Measurements from ENCODE around the gene SLC25A42. TPM values are rescaled to one million over a fixed set of nuclear protein-coding genes. Genes with fewer than 3 reads are reported as not detected.

Gene SLC25A42
- total RNA-seq, 1 experiment from 2014 or later = 6.7 TPM

GRCh38 chr19:19054939-19055440 lies 8.8 kb upstream of the SLC25A42 start:
- peaks cover 58% of the 10 kb centered on the region for H3K36me3 ChIP-seq
- no peaks in the 10 kb centered on the region for H3K4me1 ChIP-seq (replicated peaks)
- no peaks in the 10 kb centered on the region for H3K9me3 ChIP-seq (replicated peaks)
- DNase-seq (ENCODE audit: low read depth in 1 of 2, low spot score in 2 of 2) = no peak
- H3K27ac ChIP-seq = no peak overlapping the region
- H3K4me3 ChIP-seq = no peak overlapping the region
- H3K27me3 ChIP-seq (replicated peaks) = no peaks in the 10 kb centered on the region

GRCh38 chr19:19055701-19056100 lies 8.1 kb upstream of the SLC25A42 start:
- no peak for DNase-seq (ENCODE audit: low read depth in 1 of 2, low spot score in 2 of 2)
- Histone ChIP-seq H3K9me3 (replicated peaks) (no peaks in the 10 kb centered on the region), H3K4me1 (replicated peaks) (no peaks in the 10 kb centered on the region), H3K4me3 (no peak overlapping the region), H3K27ac (no peak overlapping the region), H3K36me3 (peaks cover 58% of the 10 kb centered on the region), H3K27me3 (replicated peaks) (no peaks in the 10 kb centered on the region)

- Histone ChIP-seq H3K27me3 (replicated peaks) (no peaks in the 10 kb centered on the region), H3K36me3 (peaks cover 50% of the 10 kb centered on the region), H3K4me1 (replicated peaks) (no peaks in the 10 kb centered on the region), H3K4me3 (no peak overlapping the region), H3K9me3 (replicated peaks) (no peaks in the 10 kb centered on the region), H3K27ac (no peak overlapping the region)
- no peak for DNase-seq (ENCODE audit: low read depth in 1 of 2, low spot score in 2 of 2)
Measured at GRCh38 chr19:19056636-19057275, 7.0 kb upstream of the SLC25A42 start.

- H3K27me3 ChIP-seq (replicated peaks) = no peaks in the 10 kb centered on the region
- H3K36me3 ChIP-seq = peaks cover 44% of the 10 kb centered on the region
- no peak overlapping the region for H3K27ac ChIP-seq
- no peaks in the 10 kb centered on the region for H3K9me3 ChIP-seq (replicated peaks)
- no peak for DNase-seq (ENCODE audit: low read depth in 1 of 2, low spot score in 2 of 2)
- no peak overlapping the region for H3K4me3 ChIP-seq
- H3K4me1 ChIP-seq (replicated peaks) = no peaks in the 10 kb centered on the region
Measured at GRCh38 chr19:19057317-19057716, 6.5 kb upstream of the SLC25A42 start.

- DNase-seq (ENCODE audit: low read depth in 1 of 2, low spot score in 2 of 2) = no peak
- H3K4me1 ChIP-seq (replicated peaks) = no peaks in the 10 kb centered on the region; the same call in 1 of the 2 replicates
- H3K27ac ChIP-seq = no peak overlapping the region
- H3K9me3 ChIP-seq (replicated peaks) = no peaks in the 10 kb centered on the region
- no peaks in the 10 kb centered on the region for H3K27me3 ChIP-seq (replicated peaks)
- peaks cover 40% of the 10 kb centered on the region for H3K36me3 ChIP-seq
- H3K4me3 ChIP-seq = no peak overlapping the region
Measured at GRCh38 chr19:19057720-19058119, 6.1 kb upstream of the SLC25A42 start.

GRCh38 chr19:19059018-19059836 lies 4.6 kb upstream of the SLC25A42 start:
- H3K36me3 ChIP-seq = peaks cover 32% of the 10 kb centered on the region
- H3K27me3 ChIP-seq (replicated peaks) = no peaks in the 10 kb centered on the region
- DNase-seq (ENCODE audit: low read depth in 1 of 2, low spot score in 2 of 2) = no peak
- no peak overlapping the region for H3K27ac ChIP-seq
- H3K4me3 ChIP-seq = no peak overlapping the region
- H3K4me1 ChIP-seq (replicated peaks) = peaks cover 7% of the 10 kb centered on the region
- H3K9me3 ChIP-seq (replicated peaks) = no peaks in the 10 kb centered on the region

GRCh38 chr19:19059837-19060611 lies 3.8 kb upstream of the SLC25A42 start:
- H3K4me3 ChIP-seq = no peak overlapping the region
- H3K27me3 ChIP-seq (replicated peaks) = no peaks in the 10 kb centered on the region
- H3K4me1 ChIP-seq (replicated peaks) = peaks cover 15% of the 10 kb centered on the region
- no peaks in the 10 kb centered on the region for H3K9me3 ChIP-seq (replicated peaks)
- H3K27ac ChIP-seq = no peak overlapping the region
- peaks cover 24% of the 10 kb centered on the region for H3K36me3 ChIP-seq
- no peak for DNase-seq (ENCODE audit: low read depth in 1 of 2, low spot score in 2 of 2)

GRCh38 chr19:19061506-19061905 lies 2.3 kb upstream of the SLC25A42 start:
- H3K36me3 ChIP-seq = peaks cover 17% of the 10 kb centered on the region
- DNase-seq (ENCODE audit: low read depth in 1 of 2, low spot score in 2 of 2) = no peak
- H3K9me3 ChIP-seq (replicated peaks) = no peaks in the 10 kb centered on the region
- H3K27ac ChIP-seq = no peak overlapping the region
- H3K4me3 ChIP-seq = no peak overlapping the region
- peaks cover 16% of the 10 kb centered on the region for H3K4me1 ChIP-seq (replicated peaks)
- no peaks in the 10 kb centered on the region for H3K27me3 ChIP-seq (replicated peaks)

- Histone ChIP-seq H3K27me3 (replicated peaks) (no peaks in the 10 kb centered on the region), H3K36me3 (peaks cover 9% of the 10 kb centered on the region), H3K9me3 (replicated peaks) (no peaks in the 10 kb centered on the region), H3K4me1 (replicated peaks) (peaks cover 16% of the 10 kb centered on the region), H3K27ac (no peak overlapping the region), H3K4me3 (peak overlapping the region; percentile 59)
- DNase-seq (ENCODE audit: low read depth in 1 of 2, low spot score in 2 of 2) = peak in 1 of 2 experiments; percentile 12
Measured at GRCh38 chr19:19062454-19063182, 1.2 kb upstream of the SLC25A42 start.

GRCh38 chr19:19064098-19064722 lies 416 bp downstream of the SLC25A42 start:
- Histone ChIP-seq H3K27ac (no peak overlapping the region), H3K4me3 (peak overlapping the region; percentile 59)
- DNase-seq (ENCODE audit: low read depth in 1 of 2, low spot score in 2 of 2) = no peak

GRCh38 chr19:19064811-19065745 lies 1.3 kb downstream of the SLC25A42 start:
- DNase-seq (ENCODE audit: low read depth in 1 of 2, low spot score in 2 of 2) = no peak

More at GRCh38 chr19:19064098-19064722, 416 bp downstream of the SLC25A42 start:
- no peaks in the 10 kb centered on the region; the same call in 1 of the 2 replicates for H3K36me3 ChIP-seq
- no peaks in the 10 kb centered on the region for H3K9me3 ChIP-seq (replicated peaks)
- no peaks in the 10 kb centered on the region for H3K27me3 ChIP-seq (replicated peaks)
- H3K4me1 ChIP-seq (replicated peaks) = peaks cover 16% of the 10 kb centered on the region

More at GRCh38 chr19:19064811-19065745, 1.3 kb downstream of the SLC25A42 start:
- Histone ChIP-seq H3K27ac (no peak overlapping the region), H3K27me3 (replicated peaks) (no peaks in the 10 kb centered on the region), H3K4me1 (replicated peaks) (peaks cover 16% of the 10 kb centered on the region), H3K4me3 (peak overlapping the region; percentile 59), H3K36me3 (no peaks in the 10 kb centered on the region), H3K9me3 (replicated peaks) (no peaks in the 10 kb centered on the region)
